Spleen (tissue), 7 donors: ENCODE measurements around the gene PALLD.

Source experiments
- POLR2A ChIP-seq, 3 donors: fragments of 450-650 bp; IDR thresholded peaks; one replicate each; pipeline ENCODE4 v1.5.1; 2017; ENCODE audit warnings: antibody characterized with exemption in 3 of 3, mild to moderate bottlenecking in 1 of 3
- TF ChIP-seq, protein P1 (sequence below), 11 experiments: fragments of 200-600 bp in 7 of 11; fragments of 450-650 bp in 4 of 11; sonication (generic) in 4 of 11; IDR thresholded peaks in 8 of 11; conservative IDR thresholded peaks in 3 of 11; 1 replicate in 7 of 11; 2 replicates in 4 of 11; pipeline versions ENCODE4 v1.4.0 to v1.8.0; 2016 to 2021; ENCODE audit warnings: antibody characterized with exemption in 11 of 11, inconsistent platforms in 4 of 11, mild to moderate bottlenecking in 1 of 11
- donor health status: DM: no; HTN: no; CAD: no; lungs with moderate emphysema.
- donor health status: DM: no; HTN: no; CAD: no.
- donor health status: DM: no; HTN: no; CAD: no.

DNA sequence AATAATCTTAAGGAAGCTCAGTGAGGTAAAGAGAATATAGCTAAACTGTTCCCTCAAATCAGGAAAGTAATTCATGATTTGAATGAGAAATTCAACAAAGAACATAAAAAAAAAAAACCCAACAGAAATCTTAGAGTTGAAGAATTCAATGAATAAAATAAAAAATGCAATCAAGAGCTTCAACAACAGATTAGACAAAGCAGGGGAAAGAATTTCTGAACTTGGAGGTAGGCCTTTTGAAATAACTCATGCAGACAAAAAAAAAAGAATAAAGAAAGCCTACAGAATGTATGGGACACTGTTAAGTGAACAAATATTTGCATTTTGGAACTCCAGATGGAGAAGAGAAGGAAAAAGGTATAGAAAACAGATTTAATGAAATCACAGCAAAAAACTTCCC lies 435.3 kb downstream of the PALLD start:
- TF ChIP-seq, protein P1, sequence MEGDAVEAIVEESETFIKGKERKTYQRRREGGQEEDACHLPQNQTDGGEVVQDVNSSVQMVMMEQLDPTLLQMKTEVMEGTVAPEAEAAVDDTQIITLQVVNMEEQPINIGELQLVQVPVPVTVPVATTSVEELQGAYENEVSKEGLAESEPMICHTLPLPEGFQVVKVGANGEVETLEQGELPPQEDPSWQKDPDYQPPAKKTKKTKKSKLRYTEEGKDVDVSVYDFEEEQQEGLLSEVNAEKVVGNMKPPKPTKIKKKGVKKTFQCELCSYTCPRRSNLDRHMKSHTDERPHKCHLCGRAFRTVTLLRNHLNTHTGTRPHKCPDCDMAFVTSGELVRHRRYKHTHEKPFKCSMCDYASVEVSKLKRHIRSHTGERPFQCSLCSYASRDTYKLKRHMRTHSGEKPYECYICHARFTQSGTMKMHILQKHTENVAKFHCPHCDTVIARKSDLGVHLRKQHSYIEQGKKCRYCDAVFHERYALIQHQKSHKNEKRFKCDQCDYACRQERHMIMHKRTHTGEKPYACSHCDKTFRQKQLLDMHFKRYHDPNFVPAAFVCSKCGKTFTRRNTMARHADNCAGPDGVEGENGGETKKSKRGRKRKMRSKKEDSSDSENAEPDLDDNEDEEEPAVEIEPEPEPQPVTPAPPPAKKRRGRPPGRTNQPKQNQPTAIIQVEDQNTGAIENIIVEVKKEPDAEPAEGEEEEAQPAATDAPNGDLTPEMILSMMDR (IDR thresholded peaks at IDR 0.05 in 8 of 11, conservative IDR thresholded peaks at IDR 0.05 in 3 of 11): no peak
- no peak for TF ChIP-seq POLR2A (IDR thresholded peaks at IDR 0.05)
